Esophagus squamous epithelium (tissue), 4 donors: Measurements from ENCODE around the gene AGO3.

ENCODE experiments used
- CTCF ChIP-seq, 6 experiments: fragments of 450-650 bp in 4 of 6; fragments of 200-600 bp in 2 of 6; sonication (generic) in 2 of 6; IDR thresholded peaks; one replicate each; pipeline ENCODE4 v1.5.1; 2016 to 2019; ENCODE audit warnings: antibody characterized with exemption in 6 of 6, mild to moderate bottlenecking in 4 of 6, moderate library complexity in 4 of 6
- POLR2A ChIP-seq, 4 donors: fragments of 450-650 bp; IDR thresholded peaks; one replicate each; pipeline ENCODE4 v1.6.1; 2017; ENCODE audit warnings: antibody characterized with exemption in 4 of 4, mild to moderate bottlenecking in 4 of 4, moderate library complexity in 3 of 4

DNA sequence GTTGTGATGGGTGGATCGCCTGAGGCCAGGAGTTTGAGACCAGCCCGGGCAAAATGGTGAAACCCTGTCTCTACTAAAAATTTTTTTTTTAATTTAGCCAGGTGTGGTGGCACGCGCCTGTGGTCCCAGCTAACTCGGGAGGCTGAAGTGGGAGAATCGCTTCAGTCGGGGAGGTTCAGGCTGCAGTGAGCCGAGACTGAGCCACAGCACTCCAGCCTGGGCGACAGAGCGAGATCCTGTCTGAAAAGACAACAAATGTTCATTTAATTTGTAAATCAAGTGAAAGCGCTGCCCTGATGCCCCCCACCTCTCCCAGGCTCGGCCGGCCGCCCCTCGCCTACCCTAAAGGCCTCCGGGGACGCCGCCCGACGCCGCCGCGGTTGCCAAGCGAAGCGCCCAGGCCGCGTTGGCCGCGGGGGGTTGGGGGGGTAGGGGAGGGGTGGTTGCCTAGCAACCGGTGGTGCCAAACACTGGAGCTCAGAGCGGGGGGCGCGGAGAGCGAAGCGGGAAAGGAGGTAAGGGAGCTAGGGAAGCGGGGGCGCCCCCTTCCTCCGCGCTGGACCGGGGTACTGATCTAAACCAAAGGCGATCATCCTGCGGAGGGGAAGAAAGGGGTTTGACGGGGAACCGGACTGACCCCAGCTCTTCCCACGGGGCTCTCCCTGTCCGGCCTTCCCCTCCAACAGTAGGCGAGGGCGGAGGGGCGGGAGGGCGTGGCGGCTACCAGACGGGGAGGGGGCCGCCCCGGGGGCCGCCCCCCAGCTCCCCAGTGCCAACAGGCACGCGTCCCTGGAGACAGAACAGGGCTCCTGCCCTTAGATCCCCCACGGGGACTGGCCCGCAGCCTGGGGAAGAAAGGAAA is 153.0 kb downstream of the AGO3 start, which contains the start of gene TEKT2:
- TF ChIP-seq CTCF (IDR thresholded peaks at IDR 0.05) (no peak), POLR2A (IDR thresholded peaks at IDR 0.05) (no peak)
